ENCODE data around the gene STK17A.
A peak's percentile ranks its signal among the peaks of the same experiment; 100 is the strongest.
"Not testable (repeated sequence)": the region's sequence is repeated elsewhere in the genome, so short reads cannot be mapped to it uniquely, and the experiment has no call there.

STK17A gene

GRCh38 chr7:43569424-43569823 lies 13.5 kb upstream of the STK17A start:
- no peak for DNase-seq

DNA sequence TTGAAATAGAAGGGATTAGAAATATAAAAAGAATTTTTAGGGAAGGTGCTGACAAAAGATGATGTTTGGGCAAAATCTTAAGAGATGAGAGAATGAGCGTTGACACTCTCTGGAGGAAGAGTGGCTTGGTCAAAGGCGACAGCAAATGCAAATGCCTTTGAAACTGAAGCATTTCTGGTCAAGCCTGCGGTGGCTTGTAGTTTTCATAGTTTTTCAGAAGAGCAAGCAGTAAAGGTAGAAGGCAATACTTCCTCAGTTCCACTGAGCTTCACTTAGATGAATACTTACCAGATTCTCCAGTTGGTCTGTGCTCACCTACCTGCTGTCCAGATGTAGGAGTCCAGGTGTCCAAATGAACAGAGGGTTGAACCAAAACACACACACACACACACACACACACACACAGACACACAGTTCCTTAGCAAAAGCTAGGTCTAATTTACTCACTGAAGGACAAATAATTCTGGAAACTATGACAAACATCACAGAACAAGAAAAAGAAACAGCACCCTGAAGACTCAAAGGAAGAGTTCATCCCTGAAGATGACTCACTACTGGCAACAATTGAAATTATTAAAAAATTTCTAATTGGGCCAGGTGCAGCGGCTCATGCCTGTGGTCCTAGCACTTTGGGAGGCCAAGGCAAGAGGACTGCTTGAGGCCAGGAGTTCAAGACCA lies 12.1 kb upstream of the STK17A start:
- DNase-seq, result no peak

- DNase-seq, result no peak
Measured at GRCh38 chr7:43572516-43573049, 10.3 kb upstream of the STK17A start.

GRCh38 chr7:43573832-43574231 lies 9.1 kb upstream of the STK17A start:
- not testable (repeated sequence) for DNase-seq

DNA sequence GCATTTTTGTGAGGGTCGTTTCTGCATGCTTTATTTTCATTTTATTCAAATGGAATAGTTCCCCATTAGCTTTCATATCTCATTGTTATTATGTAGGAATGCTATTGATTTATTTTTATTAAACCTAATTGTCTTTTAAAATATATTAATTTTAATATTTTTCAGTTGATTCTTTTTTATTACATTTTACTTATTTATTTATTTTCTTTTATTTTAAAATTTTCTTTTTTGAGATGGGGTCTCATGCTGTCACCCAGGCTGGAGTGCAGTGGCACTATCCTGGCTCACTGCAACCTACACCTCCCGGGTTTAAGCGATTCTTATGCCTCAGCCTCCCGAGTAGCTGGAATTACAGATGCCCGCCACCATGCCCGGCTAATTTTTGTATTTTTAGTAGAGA lies 7.4 kb upstream of the STK17A start:
- DNase-seq, result no peak

GRCh38 chr7:43576241-43576640 lies 6.7 kb upstream of the STK17A start:
- DNase-seq, result no peak

- no peak for DNase-seq
Measured at GRCh38 chr7:43577485-43577951, 5.4 kb upstream of the STK17A start.

DNA sequence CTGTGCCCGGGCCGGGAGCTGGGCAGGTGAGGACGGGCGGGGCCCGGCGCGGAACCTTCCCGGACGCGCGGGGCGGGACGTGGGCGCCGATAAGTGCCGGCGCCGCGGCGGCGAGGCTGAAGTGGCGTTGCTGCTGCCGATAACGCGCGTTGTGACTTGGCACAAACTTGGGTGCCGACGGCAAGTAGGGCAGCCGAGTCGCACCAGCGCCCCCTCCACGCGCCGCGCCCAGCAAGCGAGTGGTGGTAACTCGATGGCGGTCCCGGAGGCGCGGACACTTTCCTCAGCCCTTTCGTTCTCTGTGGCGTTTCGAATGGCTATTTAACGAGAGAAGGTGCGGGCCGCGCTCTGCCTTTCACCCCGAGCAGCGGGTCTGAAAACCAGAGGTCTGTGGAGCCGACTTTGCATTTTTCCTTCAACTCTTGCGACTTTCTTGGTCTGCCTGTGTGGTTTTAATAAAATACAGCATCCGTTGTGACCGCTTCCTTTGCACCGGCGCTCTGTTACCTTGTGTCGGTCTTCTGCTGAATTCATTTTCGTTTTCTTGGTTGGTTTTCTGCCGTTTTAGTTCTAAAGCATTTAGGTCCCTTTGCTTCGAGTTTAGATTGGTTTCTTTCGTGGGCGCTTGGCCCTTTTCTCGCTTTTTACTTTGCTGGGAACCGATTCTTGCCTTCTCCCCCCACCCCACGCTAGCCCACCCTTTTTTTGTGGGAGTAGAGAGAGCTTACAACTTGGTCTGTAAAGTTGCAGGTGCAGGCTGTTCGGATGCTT lies 701 bp downstream of the STK17A start:
- DNase-seq, result peak; percentile 23

GRCh38 chr7:43584195-43584586 lies 1.3 kb downstream of the STK17A start:
- no peak for DNase-seq

GRCh38 chr7:43584733-43585132 lies 1.8 kb downstream of the STK17A start:
- DNase-seq, result not testable (repeated sequence)

- no peak for DNase-seq
Measured at GRCh38 chr7:43585562-43585961, 2.7 kb downstream of the STK17A start.

GRCh38 chr7:43586251-43586900 lies 3.5 kb downstream of the STK17A start:
- DNase-seq, result no peak

GRCh38 chr7:43588477-43589132 lies 5.7 kb downstream of the STK17A start:
- no peak for DNase-seq

- no peak for DNase-seq
Measured at GRCh38 chr7:43589133-43589478, 6.2 kb downstream of the STK17A start.

- no peak for DNase-seq
Measured at GRCh38 chr7:43589728-43590127, 6.8 kb downstream of the STK17A start.

GRCh38 chr7:43590862-43591557 lies 8.1 kb downstream of the STK17A start:
- DNase-seq, result no peak

DNA sequence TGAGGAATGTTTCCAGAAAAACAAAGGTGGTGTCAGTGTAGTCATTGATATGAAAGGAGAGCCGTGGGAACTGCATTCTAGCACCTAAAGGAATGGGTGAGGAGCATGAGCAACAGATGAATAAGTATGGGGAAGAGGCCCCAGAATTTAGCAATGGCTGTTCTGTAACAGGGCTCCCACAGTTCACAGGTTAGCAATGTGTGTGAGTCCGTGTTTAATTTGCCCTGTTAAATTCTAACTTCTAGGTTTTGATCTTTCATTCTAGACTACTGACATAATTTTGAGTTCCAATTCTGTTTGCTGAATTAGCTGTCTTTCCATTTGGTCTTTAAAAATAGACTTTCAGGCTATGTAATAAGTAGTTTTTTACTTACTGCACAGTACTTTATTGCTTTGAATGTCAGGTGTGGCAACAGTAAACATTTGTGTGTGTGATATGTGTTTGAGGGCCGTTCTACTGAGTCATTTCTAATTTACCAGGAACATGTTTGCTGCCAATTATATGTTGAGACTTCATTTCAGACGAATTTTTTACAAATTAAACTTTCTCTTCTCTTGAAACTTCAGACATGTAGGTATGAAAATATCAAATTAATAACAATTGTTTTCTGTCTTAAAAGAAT lies 8.8 kb downstream of the STK17A start:
- DNase-seq, result no peak

DNA sequence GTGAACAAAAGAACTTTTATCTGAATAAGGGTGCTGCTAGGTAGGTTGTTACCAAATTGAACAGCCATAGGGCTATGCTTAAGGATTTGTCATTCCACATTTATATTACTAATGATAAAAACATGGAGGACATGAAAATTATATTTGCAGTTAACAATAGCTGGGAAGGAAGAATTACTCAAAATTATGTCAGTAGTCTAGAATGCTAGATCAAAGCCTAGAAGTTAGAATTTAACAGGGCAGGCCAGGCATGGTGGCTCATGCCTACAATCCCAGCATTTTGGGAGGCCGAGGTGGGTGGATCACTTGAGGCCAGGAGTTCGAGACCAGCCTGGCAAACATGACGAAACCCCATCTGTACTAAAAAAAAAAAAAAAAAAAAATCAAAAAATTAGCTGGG lies 9.4 kb downstream of the STK17A start:
- DNase-seq, result no peak

DNA sequence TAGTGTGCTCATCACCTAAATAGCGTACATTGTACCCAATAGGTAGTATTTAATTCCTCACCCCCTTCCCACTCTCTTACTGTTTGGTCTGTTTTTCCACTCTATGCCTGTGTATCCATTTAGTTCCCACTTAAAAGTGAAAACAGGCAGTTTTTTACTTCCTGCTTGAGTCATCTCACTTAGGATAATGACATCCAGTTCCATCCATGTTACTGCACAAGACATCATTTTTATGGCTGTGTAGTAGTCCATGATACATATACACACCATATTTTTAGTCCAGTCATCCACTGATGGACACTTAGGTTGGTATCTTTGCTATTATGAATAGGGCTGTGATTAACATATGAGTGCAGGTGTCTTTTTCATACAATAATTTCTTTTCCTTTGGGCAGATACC lies 10.1 kb downstream of the STK17A start:
- DNase-seq, result no peak

- DNase-seq, result no peak
Measured at GRCh38 chr7:43594020-43594419, 11.1 kb downstream of the STK17A start.

GRCh38 chr7:43596426-43596825 lies 13.5 kb downstream of the STK17A start:
- DNase-seq, result not testable (repeated sequence)

DNA sequence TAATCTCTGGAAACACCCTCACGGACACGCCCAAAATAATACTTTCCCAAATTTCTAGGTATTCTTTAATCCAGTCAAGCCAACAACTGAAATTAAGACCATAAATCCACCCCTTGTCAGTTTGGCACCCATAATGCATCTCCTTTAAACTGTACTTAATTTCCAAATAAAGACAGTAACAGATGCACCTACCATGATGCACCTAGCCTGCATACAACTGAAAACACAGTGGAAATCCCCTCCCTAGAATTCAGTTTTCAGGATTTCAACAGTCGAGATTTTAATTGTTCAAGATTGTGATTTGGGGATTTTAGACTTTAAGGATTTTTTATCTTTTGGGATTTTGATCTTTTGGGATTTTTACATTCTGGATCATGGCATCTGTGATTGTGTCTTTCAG lies 17.1 kb downstream of the STK17A start:
- DNase-seq, result no peak

Data from NCI-H510A (cell line).